ENCODE data around the gene ATF7.
A peak's percentile ranks its signal among the peaks of the same experiment; 100 is the strongest.
"Not testable (repeated sequence)": the region's sequence is repeated elsewhere in the genome, so short reads cannot be mapped to it uniquely, and the experiment has no call there.

ATF7 gene

GRCh38 chr12:53558631-53559030 is 67.6 kb downstream of the ATF7 start:
- Histone ChIP-seq H3K27me3 (ENCODE audit: control insufficient read depth, insufficient read depth, low read length, poor library complexity, severe bottlenecking) (no peaks in the 10 kb centered on the region), H3K36me3 (ENCODE audit: control insufficient read depth, insufficient read depth, low read length) (no peaks in the 10 kb centered on the region), H3K4me1 (ENCODE audit: control insufficient read depth, insufficient read depth, low read length) (no peaks in the 10 kb centered on the region), H3K27ac (ENCODE audit: insufficient read depth, low read depth, low read length, poor library complexity, severe bottlenecking) (no peak overlapping the region), H3K4me3 (ENCODE audit: insufficient read depth, low read depth, low read length) (no peak overlapping the region), H3K9me3 (ENCODE audit: control insufficient read depth, low read length) (no peaks in the 10 kb centered on the region)
- WGBS, 2 experiments = 94 to 96% methylated on average over 1 of the region's 1 CpG

DNA sequence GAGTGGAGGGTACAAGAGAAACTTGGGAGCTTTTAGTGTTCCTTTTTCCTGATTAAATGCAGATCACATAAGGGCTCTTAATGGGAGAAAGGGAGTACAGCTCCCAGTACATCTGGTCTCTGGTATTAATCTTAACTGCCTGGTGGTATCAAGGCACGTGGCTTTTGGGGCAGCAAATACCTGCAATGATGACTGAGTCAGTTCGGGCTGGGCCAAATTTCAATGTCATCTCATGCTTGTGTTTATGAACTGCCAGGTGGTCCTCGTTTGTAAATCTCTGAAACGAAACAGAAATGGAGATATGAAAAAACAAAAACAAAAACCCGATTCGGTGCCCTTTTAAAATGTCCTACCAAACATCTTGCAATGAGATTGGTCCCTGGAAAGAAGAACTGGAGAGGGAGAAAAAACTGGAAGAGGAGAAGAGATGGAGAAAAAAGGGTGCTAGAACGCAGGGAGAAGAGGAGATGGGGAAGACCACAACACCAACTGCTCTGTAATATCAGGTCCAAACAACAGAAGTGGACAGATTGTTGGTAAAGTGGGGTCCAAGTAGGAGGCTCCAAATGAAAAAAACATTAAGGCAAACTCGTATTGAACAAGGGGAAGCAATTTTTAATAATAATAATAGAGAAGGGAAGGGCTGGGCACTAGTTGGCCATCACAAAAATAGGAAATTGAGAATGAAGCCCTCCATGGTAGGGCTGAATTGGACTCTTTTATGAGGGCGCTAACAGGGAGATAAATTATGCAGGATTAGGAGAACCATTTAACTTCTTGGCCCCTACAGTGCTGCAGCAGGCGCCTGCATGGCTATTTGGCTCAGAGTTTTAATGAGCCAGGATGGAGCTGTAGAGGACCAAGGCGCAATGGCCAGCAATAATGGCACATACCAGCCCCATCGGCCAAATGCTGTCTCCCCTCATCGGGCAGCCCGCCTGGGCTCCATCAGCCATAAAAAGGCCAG is 73.5 kb downstream of the ATF7 start:
- WGBS, 2 experiments = 92 to 96% methylated on average over 13 of the region's 14 CpGs
- Histone ChIP-seq H3K27ac (ENCODE audit: insufficient read depth, low read depth, low read length, poor library complexity, severe bottlenecking) (peak overlapping the region; percentile 62), H3K27me3 (ENCODE audit: control insufficient read depth, insufficient read depth, low read length, poor library complexity, severe bottlenecking) (no peaks in the 10 kb centered on the region), H3K4me3 (ENCODE audit: insufficient read depth, low read depth, low read length) (no peak overlapping the region), H3K9me3 (ENCODE audit: control insufficient read depth, low read length) (no peaks in the 10 kb centered on the region), H3K4me1 (ENCODE audit: control insufficient read depth, insufficient read depth, low read length) (peaks cover 11% of the 10 kb centered on the region), H3K36me3 (ENCODE audit: control insufficient read depth, insufficient read depth, low read length) (peaks cover 5% of the 10 kb centered on the region)

DNA sequence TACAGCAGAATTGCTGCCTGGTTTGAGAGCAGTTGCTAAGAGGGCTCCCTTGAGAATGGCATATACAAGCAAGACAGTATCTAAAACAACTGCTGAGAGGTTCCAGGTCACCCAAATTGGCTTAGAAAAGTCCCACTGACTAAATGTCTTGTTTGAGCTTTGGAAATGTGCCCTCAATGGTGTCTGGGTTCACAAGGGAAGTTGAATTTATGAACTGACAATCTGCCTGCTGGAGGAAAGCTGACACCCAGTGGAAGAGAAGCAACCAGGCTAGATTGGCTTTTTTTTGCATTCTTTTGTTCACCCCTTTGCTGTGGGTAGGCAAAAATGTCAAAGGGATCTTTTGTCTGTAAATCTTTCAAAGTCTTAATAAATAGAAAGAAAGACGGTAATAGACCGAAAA is 74.3 kb downstream of the ATF7 start:
- no peaks in the 10 kb centered on the region for H3K27me3 ChIP-seq (ENCODE audit: control insufficient read depth, insufficient read depth, low read length, poor library complexity, severe bottlenecking)
- H3K4me1 ChIP-seq (ENCODE audit: control insufficient read depth, insufficient read depth, low read length) = peaks cover 11% of the 10 kb centered on the region
- peaks cover 6% of the 10 kb centered on the region for H3K36me3 ChIP-seq (ENCODE audit: control insufficient read depth, insufficient read depth, low read length)
- no peaks in the 10 kb centered on the region for H3K9me3 ChIP-seq (ENCODE audit: control insufficient read depth, low read length)
- H3K27ac ChIP-seq (ENCODE audit: insufficient read depth, low read depth, low read length, poor library complexity, severe bottlenecking) = no peak overlapping the region
- WGBS, 2 experiments = no CpG with 5 or more reads among the region's 2 CpGs
- H3K4me3 ChIP-seq (ENCODE audit: insufficient read depth, low read depth, low read length) = no peak overlapping the region

GRCh38 chr12:53550595-53550994 is 75.6 kb downstream of the ATF7 start:
- H3K27ac ChIP-seq (ENCODE audit: insufficient read depth, low read depth, low read length, poor library complexity, severe bottlenecking) = no peak overlapping the region
- WGBS, 2 experiments = 91% methylated on average over 1 of the region's 1 CpG
- no peaks in the 10 kb centered on the region for H3K9me3 ChIP-seq (ENCODE audit: control insufficient read depth, low read length)
- H3K4me3 ChIP-seq (ENCODE audit: insufficient read depth, low read depth, low read length) = no peak overlapping the region
- H3K27me3 ChIP-seq (ENCODE audit: control insufficient read depth, insufficient read depth, low read length, poor library complexity, severe bottlenecking) = no peaks in the 10 kb centered on the region
- H3K36me3 ChIP-seq (ENCODE audit: control insufficient read depth, insufficient read depth, low read length) = peaks cover 6% of the 10 kb centered on the region
- H3K4me1 ChIP-seq (ENCODE audit: control insufficient read depth, insufficient read depth, low read length) = peaks cover 11% of the 10 kb centered on the region

DNA sequence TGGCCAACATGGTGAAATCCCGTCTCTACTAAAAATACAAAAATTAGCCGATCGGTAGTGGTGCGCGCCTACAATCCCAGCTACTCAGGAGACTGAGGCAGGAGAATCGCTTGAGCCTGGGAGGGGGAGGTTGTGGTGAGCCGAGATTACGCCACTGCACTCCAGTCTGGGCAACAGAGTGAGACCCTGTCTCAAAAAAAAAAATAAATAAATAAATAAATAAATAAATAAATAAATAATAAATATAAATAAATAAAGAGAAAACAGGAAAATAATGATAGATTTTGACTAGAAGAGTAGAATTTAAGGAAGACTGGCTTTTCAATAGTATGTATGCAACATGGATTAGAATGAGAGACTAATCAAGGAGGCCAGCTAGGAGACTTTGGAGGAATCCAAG is 76.1 kb downstream of the ATF7 start:
- H3K27me3 ChIP-seq (ENCODE audit: control insufficient read depth, insufficient read depth, low read length, poor library complexity, severe bottlenecking); H3K36me3 ChIP-seq (ENCODE audit: control insufficient read depth, insufficient read depth, low read length); H3K9me3 ChIP-seq (ENCODE audit: control insufficient read depth, low read length); H3K4me3 ChIP-seq (ENCODE audit: insufficient read depth, low read depth, low read length); H3K27ac ChIP-seq (ENCODE audit: insufficient read depth, low read depth, low read length, poor library complexity, severe bottlenecking): not testable (repeated sequence)
- H3K4me1 ChIP-seq (ENCODE audit: control insufficient read depth, insufficient read depth, low read length) = peaks cover 11% of the 10 kb centered on the region
- WGBS, 2 experiments = 96 to 98% methylated on average over 7 to 8 of the region's 8 CpGs

DNA sequence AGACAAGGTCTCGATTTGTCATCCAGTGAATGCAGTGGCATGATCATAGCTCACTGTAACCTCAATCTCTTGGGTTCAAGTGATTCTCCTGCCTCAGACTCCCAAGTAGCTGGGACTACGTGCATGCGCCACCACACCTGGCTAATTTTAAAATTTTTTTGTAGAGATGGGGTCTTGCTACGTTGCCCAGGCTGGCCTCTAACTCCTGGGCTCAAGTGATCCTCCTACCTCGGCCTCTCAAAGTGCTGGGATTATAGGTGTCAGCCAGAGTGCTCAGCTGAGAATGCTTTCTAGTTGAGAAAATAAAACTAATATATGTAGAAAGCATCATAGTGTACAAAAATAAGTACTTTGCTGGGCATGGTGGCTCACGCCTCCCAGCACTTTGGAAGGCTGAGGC is 77.8 kb downstream of the ATF7 start:
- H3K36me3 ChIP-seq (ENCODE audit: control insufficient read depth, insufficient read depth, low read length); H3K4me3 ChIP-seq (ENCODE audit: insufficient read depth, low read depth, low read length); H3K27me3 ChIP-seq (ENCODE audit: control insufficient read depth, insufficient read depth, low read length, poor library complexity, severe bottlenecking); H3K27ac ChIP-seq (ENCODE audit: insufficient read depth, low read depth, low read length, poor library complexity, severe bottlenecking); H3K9me3 ChIP-seq (ENCODE audit: control insufficient read depth, low read length): not testable (repeated sequence)
- 96 to 97% methylated on average over 6 of the region's 6 CpGs for WGBS, 2 experiments
- H3K4me1 ChIP-seq (ENCODE audit: control insufficient read depth, insufficient read depth, low read length) = peaks cover 11% of the 10 kb centered on the region

DNA sequence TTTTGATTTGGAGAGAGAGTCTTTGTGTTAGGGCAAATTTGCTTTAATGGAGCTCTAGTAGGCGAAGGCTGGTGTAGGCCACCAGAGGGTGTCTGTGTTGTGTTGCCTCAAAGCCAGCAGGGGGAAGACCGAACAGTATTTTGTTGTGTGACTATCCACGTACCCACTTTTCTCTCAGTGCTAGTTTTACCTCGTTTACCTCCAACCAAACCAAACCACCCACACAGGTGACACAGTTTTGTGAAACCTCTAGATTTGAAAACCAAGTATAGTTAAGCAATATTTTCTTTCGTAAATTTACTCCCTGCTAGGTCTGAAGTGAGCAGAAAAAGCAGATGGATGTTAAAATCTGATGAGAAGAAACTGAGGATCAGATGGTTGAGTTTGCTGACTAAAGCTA is 82.6 kb downstream of the ATF7 start:
- Histone ChIP-seq H3K27ac (ENCODE audit: insufficient read depth, low read depth, low read length, poor library complexity, severe bottlenecking) (no peak overlapping the region), H3K9me3 (ENCODE audit: control insufficient read depth, low read length) (no peaks in the 10 kb centered on the region), H3K27me3 (ENCODE audit: control insufficient read depth, insufficient read depth, low read length, poor library complexity, severe bottlenecking) (no peaks in the 10 kb centered on the region), H3K36me3 (ENCODE audit: control insufficient read depth, insufficient read depth, low read length) (peaks cover 6% of the 10 kb centered on the region), H3K4me1 (ENCODE audit: control insufficient read depth, insufficient read depth, low read length) (no peaks in the 10 kb centered on the region), H3K4me3 (ENCODE audit: insufficient read depth, low read depth, low read length) (no peak overlapping the region)
- 46 to 54% methylated on average over 5 of the region's 5 CpGs for WGBS, 2 experiments

DNA sequence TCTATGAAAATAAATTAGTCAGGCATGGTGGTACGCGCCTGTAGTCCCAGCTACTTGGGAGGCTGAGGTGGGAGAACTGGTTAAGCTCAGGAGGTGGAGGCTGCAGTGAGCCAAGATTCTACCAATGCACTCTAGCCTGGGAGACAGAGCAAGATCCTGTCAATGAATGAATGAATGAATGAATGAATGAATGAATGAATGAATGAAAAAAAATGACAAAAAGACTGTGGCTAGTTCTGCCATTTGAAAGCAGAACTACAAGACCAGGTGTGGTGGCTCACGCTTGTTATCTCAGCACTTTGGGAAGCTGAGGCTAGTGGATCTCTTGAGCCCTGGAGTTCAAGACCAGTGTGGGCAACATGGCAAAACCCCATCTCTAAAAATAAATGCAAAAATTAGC is 86.7 kb downstream of the ATF7 start:
- no peaks in the 10 kb centered on the region for H3K4me1 ChIP-seq (ENCODE audit: control insufficient read depth, insufficient read depth, low read length)
- peaks cover 16% of the 10 kb centered on the region for H3K36me3 ChIP-seq (ENCODE audit: control insufficient read depth, insufficient read depth, low read length)
- no peaks in the 10 kb centered on the region for H3K27me3 ChIP-seq (ENCODE audit: control insufficient read depth, insufficient read depth, low read length, poor library complexity, severe bottlenecking)
- WGBS, 2 experiments = 88 to 95% methylated on average over 3 of the region's 3 CpGs
- no peak overlapping the region for H3K4me3 ChIP-seq (ENCODE audit: insufficient read depth, low read depth, low read length)
- H3K27ac ChIP-seq (ENCODE audit: insufficient read depth, low read depth, low read length, poor library complexity, severe bottlenecking) = no peak overlapping the region
- no peaks in the 10 kb centered on the region for H3K9me3 ChIP-seq (ENCODE audit: control insufficient read depth, low read length)

DNA sequence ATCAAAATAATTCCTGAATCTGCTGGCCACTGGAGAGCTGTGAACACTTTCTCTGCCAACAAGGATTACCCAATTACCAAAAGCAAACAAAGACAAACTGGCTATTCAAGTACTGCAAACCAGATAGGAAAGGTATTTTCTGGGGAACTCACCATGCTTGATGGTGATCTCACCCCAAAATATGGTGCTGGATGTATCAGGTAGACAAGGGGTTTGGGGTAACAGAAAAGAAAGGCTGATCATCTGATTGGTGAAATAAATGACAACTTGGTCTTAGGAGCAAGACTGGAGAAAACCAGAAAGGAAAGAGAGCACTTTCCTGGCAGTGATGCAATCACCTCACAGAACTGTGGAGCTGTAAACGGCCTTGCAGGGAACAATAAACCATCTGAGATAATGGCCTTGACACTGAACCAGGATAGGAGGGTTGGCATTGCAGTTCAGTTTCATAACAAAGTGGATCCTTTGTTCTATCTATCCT is 87.9 kb downstream of the ATF7 start:
- no peaks in the 10 kb centered on the region for H3K9me3 ChIP-seq (ENCODE audit: control insufficient read depth, low read length)
- no peaks in the 10 kb centered on the region for H3K4me1 ChIP-seq (ENCODE audit: control insufficient read depth, insufficient read depth, low read length)
- peaks cover 25% of the 10 kb centered on the region for H3K36me3 ChIP-seq (ENCODE audit: control insufficient read depth, insufficient read depth, low read length)
- 83% methylated on average over 1 of the region's 1 CpG for WGBS, 2 experiments
- no peak overlapping the region for H3K4me3 ChIP-seq (ENCODE audit: insufficient read depth, low read depth, low read length)
- no peak overlapping the region for H3K27ac ChIP-seq (ENCODE audit: insufficient read depth, low read depth, low read length, poor library complexity, severe bottlenecking)
- H3K27me3 ChIP-seq (ENCODE audit: control insufficient read depth, insufficient read depth, low read length, poor library complexity, severe bottlenecking) = no peaks in the 10 kb centered on the region

GRCh38 chr12:53536962-53537361 is 89.2 kb downstream of the ATF7 start:
- WGBS, 2 experiments = 87 to 100% methylated on average over 2 to 3 of the region's 3 CpGs
- peaks cover 26% of the 10 kb centered on the region for H3K36me3 ChIP-seq (ENCODE audit: control insufficient read depth, insufficient read depth, low read length)

More at GRCh38 chr12:53536962-53537361, 89.2 kb downstream of the ATF7 start:
- H3K27ac ChIP-seq (ENCODE audit: insufficient read depth, low read depth, low read length, poor library complexity, severe bottlenecking) = no peak overlapping the region
- no peaks in the 10 kb centered on the region for H3K27me3 ChIP-seq (ENCODE audit: control insufficient read depth, insufficient read depth, low read length, poor library complexity, severe bottlenecking)
- H3K9me3 ChIP-seq (ENCODE audit: control insufficient read depth, low read length) = no peaks in the 10 kb centered on the region
- no peak overlapping the region for H3K4me3 ChIP-seq (ENCODE audit: insufficient read depth, low read depth, low read length)
- H3K4me1 ChIP-seq (ENCODE audit: control insufficient read depth, insufficient read depth, low read length) = no peaks in the 10 kb centered on the region
